ENCODE results near the gene WASF3.

WASF3 gene

GRCh38 chr13:26679411-26680122 is 122.1 kb downstream of the WASF3 start:
- TF ChIP-seq CTCF (IDR thresholded peaks at IDR 0.05; ENCODE audit: unreplicated experiment in 3 of 3) = no peak
- Mint-ChIP-seq H3K27me3 (ENCODE audit: low read depth) (no peaks in the 10 kb centered on the region), H3K27ac (peak overlapping the region; percentile 72 to 81 (median 77)), H3K4me3 (peak overlapping the region in 2 of 3 experiments; percentile 7 to 46), H3K9me3 (no peaks in the 10 kb centered on the region), H3K4me1 (peaks cover 24% of the 10 kb centered on the region), H3K36me3 (ENCODE audit: low read depth) (peaks cover 48% of the 10 kb centered on the region)

GRCh38 chr13:26680123-26680450 is 122.6 kb downstream of the WASF3 start:
- H3K4me3 Mint-ChIP-seq = peak overlapping the region; percentile 7 to 46 (median 46)
- peak overlapping the region; percentile 72 to 81 (median 77) for H3K27ac Mint-ChIP-seq
- no peak for TF ChIP-seq CTCF (IDR thresholded peaks at IDR 0.05; ENCODE audit: unreplicated experiment in 3 of 3)
- no peaks in the 10 kb centered on the region for H3K27me3 Mint-ChIP-seq (ENCODE audit: low read depth)
- peaks cover 49% of the 10 kb centered on the region for H3K36me3 Mint-ChIP-seq (ENCODE audit: low read depth)
- H3K4me1 Mint-ChIP-seq = peaks cover 24% of the 10 kb centered on the region
- no peaks in the 10 kb centered on the region for H3K9me3 Mint-ChIP-seq

- Mint-ChIP-seq H3K27ac (peak overlapping the region; percentile 72 to 81 (median 77)), H3K4me1 (peaks cover 24% of the 10 kb centered on the region), H3K36me3 (ENCODE audit: low read depth) (peaks cover 50% of the 10 kb centered on the region), H3K9me3 (no peaks in the 10 kb centered on the region), H3K4me3 (peak overlapping the region; percentile 7 to 46 (median 46)), H3K27me3 (ENCODE audit: low read depth) (no peaks in the 10 kb centered on the region)
- no peak for TF ChIP-seq CTCF (IDR thresholded peaks at IDR 0.05; ENCODE audit: unreplicated experiment in 3 of 3)
Observed at GRCh38 chr13:26680572-26680971, 123.1 kb downstream of the WASF3 start.

GRCh38 chr13:26681036-26681435 is 123.6 kb downstream of the WASF3 start:
- Mint-ChIP-seq H3K4me1 (peaks cover 24% of the 10 kb centered on the region), H3K36me3 (ENCODE audit: low read depth) (peaks cover 53% of the 10 kb centered on the region), H3K27ac (peak overlapping the region in 2 of 3 experiments; percentile 72 to 81), H3K4me3 (no peak overlapping the region), H3K9me3 (no peaks in the 10 kb centered on the region), H3K27me3 (ENCODE audit: low read depth) (no peaks in the 10 kb centered on the region)
- TF ChIP-seq CTCF (IDR thresholded peaks at IDR 0.05; ENCODE audit: unreplicated experiment in 3 of 3) = no peak

DNA sequence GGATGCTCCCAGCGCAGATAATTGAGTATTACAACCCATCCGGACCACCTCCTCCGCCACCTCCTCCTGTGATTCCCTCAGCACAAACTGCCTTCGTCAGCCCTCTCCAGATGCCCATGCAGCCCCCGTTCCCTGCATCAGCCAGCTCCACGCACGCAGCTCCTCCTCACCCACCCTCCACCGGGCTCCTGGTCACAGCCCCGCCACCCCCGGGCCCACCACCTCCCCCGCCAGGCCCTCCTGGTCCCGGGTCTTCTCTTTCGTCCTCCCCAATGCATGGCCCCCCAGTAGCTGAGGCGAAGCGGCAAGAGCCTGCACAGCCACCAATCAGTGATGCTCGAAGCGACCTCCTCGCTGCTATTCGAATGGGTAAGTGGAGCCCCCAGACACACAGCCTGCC is 125.1 kb downstream of the WASF3 start:
- peaks cover 24% of the 10 kb centered on the region for H3K4me1 Mint-ChIP-seq
- peaks cover 67% of the 10 kb centered on the region for H3K36me3 Mint-ChIP-seq (ENCODE audit: low read depth)
- H3K27ac Mint-ChIP-seq = no peak overlapping the region
- H3K9me3 Mint-ChIP-seq = no peaks in the 10 kb centered on the region
- no peak overlapping the region for H3K4me3 Mint-ChIP-seq
- no peaks in the 10 kb centered on the region for H3K27me3 Mint-ChIP-seq (ENCODE audit: low read depth)
- TF ChIP-seq CTCF (IDR thresholded peaks at IDR 0.05; ENCODE audit: unreplicated experiment in 3 of 3) = no peak

DNA sequence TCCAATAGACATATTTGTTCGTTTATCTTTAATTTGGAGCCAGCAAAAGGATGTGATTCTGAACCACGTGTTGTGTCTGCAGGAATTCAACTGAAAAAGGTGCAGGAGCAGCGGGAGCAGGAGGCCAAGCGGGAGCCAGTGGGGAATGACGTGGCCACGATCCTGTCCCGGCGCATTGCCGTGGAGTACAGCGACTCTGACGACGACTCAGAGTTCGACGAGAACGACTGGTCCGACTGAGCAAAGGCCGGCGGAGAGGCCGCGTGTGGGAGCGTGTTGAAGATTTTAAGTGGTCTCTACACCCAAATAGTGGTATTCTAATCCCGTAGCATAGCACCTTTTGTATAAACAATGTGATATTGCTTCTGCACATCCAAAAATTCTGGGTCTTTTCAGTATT is 128.1 kb downstream of the WASF3 start:
- peaks cover 82% of the 10 kb centered on the region for H3K36me3 Mint-ChIP-seq (ENCODE audit: low read depth)
- peaks cover 12% of the 10 kb centered on the region for H3K9me3 Mint-ChIP-seq
- no peak overlapping the region for H3K27ac Mint-ChIP-seq
- no peak overlapping the region for H3K4me3 Mint-ChIP-seq
- H3K27me3 Mint-ChIP-seq (ENCODE audit: low read depth) = no peaks in the 10 kb centered on the region
- H3K4me1 Mint-ChIP-seq = peaks cover 8% of the 10 kb centered on the region
- TF ChIP-seq CTCF (IDR thresholded peaks at IDR 0.05; ENCODE audit: unreplicated experiment in 3 of 3) = no peak

Data from nephron (organoid).